Cardiac septum (tissue), 1 donor: ENCODE results near the gene BMERB1. TPM values are rescaled to one million over a fixed set of nuclear protein-coding genes. Genes with fewer than 3 reads are reported as not detected.
"Not testable (repeated sequence)": the region's sequence is repeated elsewhere in the genome, so short reads cannot be mapped to it uniquely, and the experiment has no call there.

Experiments
- DNase-seq: peaks from one replicate; pipeline ENCODE4 v3.0.0-alpha.2; 2020; ENCODE audit warnings: low spot score
- intact Hi-C: fragments of 100-400 bp; cut with DNase I; formaldehyde crosslinking; loops from one replicate; pipeline ENCODE4 v1.14.0; 2022
- total RNA-seq: library from RNA; stranded (reverse); fragmentation: NEBNext Ultra II Directional; extraction: Animal tissue kit (Norgen Biotek cat#: 25700); gene quantifications from one replicate; pipeline ENCODE4 v1.2.1, GENCODE V29; 2021
- donor health status: DM: no; HTN: no; CAD: no.

Gene BMERB1
- total RNA-seq, 1 donor from 2014 or later, result 70.3 TPM

DNA sequence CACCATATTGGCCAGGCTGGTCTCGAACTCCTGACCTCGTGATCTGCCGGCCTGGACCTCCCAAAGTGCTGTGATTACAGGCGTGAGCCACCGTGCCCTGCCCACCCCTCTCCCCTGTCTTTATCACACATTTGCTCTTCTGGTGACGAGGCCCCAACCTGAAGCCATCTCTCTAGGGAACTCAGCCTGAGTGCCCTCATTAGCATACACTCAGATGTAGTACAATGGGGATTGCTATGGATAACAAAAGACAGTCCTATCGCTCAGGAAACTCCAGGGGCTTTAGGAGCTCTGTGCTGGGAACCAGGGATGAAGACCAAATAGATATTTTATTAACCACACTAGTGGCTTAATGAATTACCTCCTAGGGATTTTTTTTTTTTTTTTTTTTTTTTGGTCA lies 107.9 kb downstream of the BMERB1 start:
- intact Hi-C loops, result no loop called here
- DNase-seq, result no peak

DNA sequence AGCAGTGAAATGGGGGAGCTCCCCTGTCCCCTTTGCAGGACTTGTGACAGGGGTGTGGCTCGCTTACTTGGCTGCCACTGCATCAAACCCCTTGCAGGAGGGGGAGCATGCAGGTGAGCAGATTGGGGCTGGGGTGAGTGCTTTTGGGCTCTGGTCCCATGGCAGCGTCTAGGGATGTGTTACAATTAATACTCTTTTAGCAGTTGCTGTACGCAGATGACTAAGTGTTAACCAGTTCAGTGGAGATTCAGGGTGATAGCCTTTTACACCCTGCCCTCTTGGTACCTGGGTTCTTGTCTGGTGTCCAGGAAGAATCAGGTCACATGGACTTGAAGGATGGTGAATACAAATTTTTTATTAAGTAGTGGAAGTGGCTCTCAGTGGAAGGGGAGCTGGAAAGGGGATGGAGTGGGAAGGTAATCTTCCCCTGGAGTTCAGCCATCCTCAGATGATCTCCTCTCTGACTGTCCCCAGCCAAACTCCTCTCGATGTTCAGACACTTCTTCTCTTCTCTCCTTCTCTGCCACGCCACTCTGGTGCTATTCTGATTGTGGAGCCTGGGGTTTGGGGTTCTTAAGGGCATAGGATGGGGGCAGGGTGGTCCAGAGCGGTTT lies 108.5 kb downstream of the BMERB1 start:
- intact Hi-C loops, result no loop called here
- DNase-seq, result no peak

DNA sequence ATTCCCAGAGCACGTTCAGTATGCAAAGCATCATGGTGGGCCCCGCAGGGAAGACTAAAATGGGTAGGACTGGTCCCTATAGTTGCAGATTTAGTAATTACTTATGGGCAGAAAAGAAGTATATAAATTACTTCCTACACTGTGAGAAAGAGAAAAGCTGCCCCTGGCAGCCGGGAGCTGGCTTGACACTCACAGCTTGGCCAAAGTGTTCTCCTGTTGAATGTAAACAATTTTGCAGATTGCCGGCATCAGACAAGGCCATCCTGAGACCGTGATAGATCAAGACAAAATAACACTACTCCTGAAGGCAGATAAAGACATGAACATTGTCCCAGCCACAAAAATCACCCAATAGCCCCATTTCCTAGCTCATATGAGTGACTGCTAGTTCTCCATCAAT lies 110.0 kb downstream of the BMERB1 start:
- DNase-seq, result no peak
- intact Hi-C loops, result no loop called here

DNA sequence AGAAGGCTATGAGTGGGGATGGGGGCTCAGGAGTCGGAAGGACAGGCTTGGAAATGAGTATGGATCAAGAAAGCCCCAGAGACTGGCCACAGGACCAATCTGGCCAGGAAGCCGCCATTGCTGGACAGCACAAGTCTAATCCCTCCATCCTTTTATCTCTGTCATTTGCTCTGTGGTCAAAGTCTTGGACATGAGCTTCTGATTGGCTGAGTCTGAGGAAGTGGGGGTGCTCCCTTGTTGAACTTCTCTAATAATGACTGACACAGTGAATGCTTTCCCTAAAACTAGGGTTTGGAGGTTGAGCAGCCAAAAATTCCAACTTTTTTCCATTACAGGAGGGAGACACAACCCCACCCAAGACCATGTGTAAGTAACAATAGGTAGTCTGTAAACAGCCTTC lies 111.2 kb downstream of the BMERB1 start:
- intact Hi-C loops, result no loop called here
- no peak for DNase-seq

DNA sequence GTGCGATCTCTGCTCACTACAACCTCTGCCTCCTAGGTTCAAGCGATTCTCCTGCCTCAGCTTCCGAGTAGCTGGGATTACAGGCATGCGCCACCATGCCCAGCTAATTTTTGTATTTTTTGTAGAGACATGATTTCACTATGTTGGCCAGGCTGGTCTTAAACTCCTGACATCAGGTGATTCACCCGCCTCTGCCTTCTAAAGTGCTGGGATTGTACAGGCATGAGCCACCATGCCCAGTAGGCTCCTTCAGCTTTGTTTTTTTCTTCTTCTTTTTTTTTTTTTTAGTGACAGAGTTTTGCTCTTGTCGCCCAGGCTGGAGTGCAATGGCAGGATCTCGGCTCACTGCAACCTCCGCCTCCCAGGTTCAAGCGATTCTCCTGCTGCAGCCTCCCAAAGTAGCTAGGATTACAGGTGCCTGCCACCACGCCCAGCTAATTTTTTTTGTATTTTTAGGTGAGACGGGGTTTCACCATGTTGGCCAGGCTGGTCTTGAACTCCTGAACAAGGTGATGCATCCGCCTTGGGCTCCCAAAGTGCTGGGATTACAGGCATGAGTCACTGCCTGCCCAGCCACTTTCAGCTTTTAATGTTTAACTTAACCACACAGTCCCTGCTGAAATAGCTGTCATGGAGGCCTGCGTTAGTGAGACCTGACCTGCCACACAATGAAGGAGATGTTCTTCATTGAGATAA lies 112.8 kb downstream of the BMERB1 start:
- intact Hi-C loops, result not testable (repeated sequence)

DNA sequence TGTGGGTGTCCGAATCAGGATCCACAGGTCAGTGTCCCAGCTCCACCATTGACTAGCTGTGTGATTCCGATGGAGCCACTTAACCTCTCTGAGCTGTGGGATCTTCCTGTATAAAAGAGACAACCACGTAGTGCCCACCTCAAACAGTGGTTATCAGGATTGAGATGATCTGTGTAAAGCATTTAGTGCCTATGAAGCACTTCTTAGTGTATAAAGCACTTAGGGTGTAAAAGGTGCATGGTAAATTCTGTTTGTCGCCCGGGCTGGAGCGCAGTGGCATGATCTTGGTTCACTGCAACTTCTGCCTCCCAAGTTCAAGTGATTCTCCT lies 113.3 kb downstream of the BMERB1 start:
- intact Hi-C loops, result no loop called here
- no peak for DNase-seq

More for the DNA sequence above, 112.8 kb downstream of the BMERB1 start:
- DNase-seq, result not testable (repeated sequence)

DNA sequence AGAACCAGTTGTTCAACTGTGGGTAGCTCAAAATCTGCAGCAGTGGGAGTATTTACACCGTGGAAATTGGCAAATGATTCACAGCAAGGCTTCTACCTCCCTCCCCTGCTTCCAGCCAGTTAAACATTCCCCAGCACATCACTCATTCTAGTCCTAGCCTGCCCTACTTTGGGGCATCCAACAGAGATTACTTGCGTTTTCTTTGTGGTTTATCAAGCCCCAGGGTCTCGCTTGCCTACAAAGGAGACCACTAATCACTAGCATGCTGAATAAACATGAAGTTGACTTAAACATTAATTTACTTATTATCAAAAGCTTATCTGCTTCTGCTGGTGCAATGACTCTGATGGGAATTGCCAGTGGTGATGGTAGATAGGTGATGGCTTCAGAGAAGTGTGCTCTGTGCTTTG lies 114.1 kb downstream of the BMERB1 start:
- intact Hi-C loops, result no loop called here
- DNase-seq, result no peak

DNA sequence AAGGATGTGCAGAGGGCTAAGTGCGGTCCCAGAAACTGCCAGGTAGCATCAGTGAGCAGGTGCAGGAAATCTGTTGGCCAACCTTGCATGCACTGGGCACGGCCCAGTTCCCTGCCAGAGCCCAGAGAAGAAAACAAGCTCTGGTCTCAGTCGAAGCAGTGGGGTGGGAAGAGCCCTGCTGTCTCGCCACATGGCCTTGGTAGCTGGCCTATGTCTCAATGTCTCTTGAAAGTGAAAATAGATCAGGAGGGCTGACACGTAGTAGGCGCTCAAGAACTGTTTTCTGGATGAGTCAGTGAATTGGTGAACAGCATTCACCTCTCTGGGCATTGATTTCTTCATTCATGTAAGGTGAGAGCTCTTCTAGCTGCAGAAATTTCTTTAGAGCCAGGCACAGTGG lies 118.1 kb downstream of the BMERB1 start:
- intact Hi-C loops, result no loop called here
- no peak for DNase-seq

DNA sequence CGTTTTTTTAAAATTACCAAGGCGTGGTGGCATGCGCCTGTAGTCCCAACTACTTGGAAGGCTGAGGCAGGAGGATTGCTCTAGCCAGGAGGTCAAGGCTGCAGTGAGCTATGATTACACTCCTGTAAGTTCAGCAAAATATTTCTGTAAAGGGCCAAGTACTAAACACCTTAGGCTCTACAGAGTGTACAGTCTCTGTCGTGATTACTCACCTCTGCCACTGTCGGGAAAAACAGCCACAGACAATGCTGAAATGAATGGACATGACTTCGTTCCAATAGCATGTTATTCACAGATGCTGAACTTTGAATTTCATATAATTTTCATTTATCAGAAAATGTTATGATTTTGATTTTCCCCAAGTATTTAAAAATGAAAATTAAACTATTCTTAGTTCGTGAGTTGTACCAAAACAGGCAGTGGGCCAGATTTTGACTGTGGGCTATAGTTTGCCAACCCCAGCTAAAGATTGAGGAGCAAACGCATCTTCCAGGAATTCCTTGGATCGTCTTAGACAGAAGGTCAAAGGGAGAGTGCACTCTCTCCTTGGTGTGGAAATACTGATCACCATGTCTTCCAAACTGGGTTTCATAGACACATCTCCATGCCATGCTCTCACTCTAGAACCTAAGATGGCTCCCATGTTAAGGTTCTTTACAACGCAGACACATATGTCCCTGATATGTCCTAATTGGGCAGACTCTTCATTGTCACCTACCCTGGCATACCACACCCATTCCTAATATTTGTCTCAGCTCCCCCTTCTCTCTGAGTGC lies 119.1 kb downstream of the BMERB1 start:
- intact Hi-C loops, result no loop called here
- no peak for DNase-seq

DNA sequence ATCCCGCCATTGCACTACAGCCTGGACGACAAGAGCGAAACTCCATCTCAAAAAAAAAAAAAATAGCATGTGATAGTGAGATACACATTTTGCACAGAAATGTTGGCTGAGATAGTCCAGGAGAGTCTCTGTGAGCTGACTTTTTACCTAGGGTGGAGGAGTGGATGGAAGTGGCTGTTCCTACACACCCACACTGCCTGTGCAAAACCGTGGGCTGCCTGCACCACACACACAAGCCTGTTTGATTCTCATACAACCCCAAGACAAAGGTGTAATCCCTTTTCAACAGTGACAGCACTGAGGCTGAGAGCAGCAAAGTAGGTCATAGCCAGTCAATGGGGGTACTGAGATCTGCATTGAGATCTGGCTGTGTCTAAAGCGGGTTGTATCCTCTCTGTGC lies 121.7 kb downstream of the BMERB1 start:
- intact Hi-C loops, result no loop called here
- DNase-seq, result no peak

DNA sequence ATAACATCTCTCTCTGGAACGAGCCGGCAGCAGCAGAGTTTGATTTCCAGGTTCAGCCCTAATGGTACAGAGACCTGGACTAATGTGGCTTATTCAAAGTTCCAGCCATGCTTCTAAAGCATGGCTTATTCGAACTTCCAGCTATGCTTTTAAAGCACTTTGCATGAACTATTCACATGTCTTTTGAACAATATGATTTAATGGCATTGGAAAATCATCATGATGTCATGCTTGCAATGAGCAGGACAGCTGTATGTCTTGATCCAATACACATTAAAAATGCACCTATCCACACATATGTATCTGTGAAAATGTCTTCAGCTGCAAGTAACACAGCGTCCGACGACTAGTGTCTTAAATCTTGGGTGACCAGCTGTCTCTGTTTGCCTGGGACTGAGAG lies 122.9 kb downstream of the BMERB1 start:
- DNase-seq, result no peak
- intact Hi-C loops, result no loop called here

DNA sequence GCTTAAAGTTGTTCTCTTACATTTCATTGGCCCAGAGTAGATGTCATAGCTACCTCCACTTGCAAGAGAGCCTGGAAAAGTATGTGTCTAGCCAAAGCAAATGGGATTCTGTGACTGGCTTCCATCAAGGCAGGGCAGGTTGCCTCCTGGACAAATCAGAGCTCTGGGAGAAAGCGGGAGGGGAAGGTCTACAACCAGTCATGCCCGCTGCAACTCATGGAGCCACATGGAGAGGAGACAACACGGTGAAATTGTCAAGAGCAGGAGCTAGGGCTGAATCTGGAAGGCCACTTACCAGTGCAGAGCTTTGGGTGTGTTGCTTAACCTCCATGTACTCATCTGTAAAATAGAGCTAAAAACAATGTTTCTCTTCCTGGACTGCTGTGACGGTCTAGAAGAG lies 124.8 kb downstream of the BMERB1 start:
- intact Hi-C loops, result no loop called here
- DNase-seq, result no peak

DNA sequence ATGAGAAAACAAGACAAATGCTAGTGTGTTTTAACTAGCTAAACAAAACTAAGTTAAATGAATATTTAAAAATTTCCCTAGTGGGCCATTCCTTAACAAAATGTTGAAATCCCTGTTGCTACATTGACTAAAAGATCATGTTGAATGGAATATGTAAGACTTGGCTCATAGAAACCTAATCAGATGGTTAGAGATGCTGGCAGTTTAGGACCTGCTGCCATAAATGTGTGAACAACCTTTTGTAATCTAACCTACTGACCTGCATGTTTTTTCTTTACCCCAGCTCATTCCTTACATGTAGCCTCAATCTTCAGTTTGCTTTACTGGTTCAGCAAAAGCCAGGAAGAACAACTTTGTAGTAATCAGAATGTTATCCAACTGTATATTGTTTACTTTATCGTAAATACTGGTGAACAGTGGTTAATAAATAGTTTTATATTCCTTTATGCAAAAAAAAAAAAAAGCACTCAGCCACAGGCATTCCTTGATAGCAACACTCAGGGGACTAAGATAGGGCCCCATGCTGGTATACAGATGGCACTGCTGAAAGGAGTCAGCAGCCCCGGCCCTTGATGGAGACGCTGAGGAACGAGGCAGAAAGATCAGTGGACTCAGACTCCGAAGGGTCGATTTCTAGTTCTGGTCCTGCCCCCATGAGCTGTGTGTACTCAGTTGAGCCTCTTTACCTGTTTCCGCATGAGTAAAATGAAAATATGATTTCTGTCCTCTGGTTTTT lies 130.4 kb downstream of the BMERB1 start:
- intact Hi-C loops, result no loop called here
- DNase-seq, result no peak

DNA sequence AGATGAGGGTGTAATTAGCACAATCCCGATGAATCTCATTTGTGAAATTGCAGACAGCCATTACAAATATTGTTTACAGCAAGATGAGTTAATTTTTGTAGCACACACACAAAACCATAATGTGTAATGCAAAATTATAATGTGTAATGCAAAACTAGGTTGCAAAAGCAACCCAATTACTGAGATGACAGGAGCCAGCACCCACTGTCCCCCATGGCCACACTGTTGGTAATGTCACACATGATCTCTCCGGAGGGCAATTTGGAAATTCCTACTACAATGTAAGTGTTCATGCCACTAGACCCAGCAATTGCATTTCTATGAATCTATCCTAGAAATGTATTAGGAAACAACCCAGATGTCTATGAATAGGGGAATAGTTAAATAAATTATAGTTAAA lies 131.7 kb downstream of the BMERB1 start:
- intact Hi-C loops, result no loop called here
- no peak for DNase-seq

DNA sequence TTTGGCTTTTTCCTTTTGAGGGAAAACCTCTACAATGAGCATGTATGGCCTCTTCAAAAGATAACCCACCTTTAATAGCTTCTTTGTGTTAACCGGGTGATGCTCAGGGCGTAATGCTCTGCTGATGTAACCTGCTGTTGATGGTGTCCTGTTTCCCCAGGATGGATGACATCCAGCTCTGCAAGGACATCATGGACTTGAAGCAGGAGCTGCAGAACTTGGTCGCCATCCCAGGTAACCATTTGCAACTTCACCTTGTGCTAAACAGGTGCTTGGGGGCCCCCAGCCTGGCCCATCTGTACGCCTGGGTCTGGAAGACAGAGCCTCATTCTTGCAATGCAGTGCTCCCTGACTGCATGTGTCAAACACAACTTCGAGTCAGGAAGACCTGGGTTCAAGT lies 133.4 kb downstream of the BMERB1 start:
- intact Hi-C loops, result no loop called here

DNA sequence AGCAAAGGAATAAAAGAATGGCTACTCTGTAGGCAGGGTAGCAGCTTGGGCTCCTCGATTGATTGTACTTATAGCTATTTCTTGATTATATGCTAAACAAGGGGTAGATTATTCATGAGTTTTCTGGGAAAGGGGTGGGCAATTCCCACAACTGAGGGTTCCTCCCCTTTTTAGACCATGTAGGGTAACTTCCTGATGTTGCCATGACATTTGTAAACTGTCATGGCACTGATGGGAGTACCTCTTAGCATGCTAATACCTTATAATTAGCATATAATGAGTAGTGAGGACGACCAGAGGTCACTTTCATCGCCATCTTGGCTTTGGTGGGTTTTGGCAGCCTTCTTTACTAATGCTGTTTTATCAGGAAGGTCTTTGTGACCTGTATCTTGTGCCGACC lies 136.3 kb downstream of the BMERB1 start:
- DNase-seq, intact Hi-C loops: not testable (repeated sequence)

More for the DNA sequence above, 133.4 kb downstream of the BMERB1 start:
- DNase-seq, result no peak

DNA sequence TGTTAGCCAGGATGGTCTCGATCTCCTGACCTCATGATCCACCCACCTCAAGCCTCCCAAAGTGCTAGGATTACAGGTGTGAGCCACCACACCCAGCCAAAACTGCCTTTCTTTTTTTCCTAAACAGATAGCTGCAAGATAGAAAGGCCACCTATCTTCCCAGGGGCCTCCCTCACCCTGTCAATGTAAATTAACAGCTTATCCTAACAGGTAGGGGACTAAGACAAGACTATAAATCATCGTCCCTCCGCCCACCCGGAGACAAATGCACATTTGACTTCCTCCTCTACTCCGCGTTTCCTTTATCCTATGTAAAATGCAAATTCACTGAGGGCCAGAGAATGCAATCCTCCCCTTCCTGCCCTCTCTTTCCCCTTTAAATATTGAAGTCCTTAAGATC lies 137.2 kb downstream of the BMERB1 start:
- DNase-seq, result no peak
- intact Hi-C loops, result no loop called here

DNA sequence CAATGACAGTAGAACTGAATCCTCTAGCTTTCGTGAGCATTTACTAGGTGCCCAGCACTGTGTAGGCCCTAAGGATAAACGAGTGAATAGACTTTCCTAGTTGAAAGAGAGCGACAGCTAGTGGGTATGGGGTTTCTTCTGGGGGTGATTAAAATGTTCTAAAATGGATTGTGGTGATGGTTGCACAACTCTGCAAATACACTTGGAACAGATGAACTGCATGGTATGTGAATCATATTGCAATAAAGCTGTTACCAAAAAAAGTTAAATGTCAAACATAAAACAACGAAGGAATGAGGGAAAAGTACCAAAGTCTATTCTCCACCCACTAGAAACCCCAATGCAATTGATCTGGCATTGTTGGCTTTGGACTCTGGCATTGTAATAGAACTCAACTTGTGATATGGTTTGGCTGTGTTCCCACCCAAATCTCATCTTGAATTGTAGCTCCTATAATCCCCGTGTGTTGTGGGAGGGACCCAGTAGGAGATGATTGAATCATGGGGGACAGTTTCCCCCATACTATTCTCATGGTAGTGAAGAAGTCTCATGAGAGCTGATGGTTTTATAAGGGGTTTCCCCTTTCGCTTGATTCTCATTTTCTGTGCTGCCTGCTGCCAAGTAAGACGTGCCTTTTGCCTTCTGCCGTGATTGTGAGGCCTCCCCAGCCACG lies 138.1 kb downstream of the BMERB1 start:
- no peak for DNase-seq
- intact Hi-C loops, result no loop called here

DNA sequence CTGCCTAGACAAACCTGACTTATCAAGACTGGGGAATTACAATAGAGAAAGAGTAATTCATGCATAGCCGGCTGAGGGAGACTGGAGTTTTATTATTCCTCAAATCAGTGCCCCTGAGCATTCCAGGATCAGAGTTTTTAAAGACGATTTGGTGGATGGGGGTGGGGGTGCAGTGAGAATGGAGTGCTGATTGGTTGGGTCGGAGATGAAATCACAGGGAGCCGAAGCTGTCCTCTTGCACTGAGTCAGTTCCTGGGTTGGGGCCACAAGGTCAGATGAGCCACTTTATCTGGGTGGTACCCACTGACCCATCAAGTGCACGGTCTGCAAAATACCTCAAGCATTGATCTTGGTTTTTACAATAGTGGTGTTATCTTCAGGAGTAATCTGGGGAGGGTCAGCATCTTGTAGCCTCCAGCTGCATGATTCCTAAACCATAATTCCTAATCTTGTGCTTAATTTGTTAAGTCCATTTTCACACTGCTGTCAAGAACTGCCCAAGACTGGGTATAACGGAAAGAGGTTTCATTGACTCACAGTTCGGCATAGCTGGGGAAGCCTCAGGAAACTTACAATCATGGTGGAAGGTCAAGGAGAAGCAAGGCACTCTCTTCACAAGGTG lies 139.0 kb downstream of the BMERB1 start:
- intact Hi-C loops, result no loop called here
- no peak for DNase-seq
